Activated naive CD8-positive, alpha-beta T cell treated with anti-CD3 and anti-CD28 coated beads, Interleukin-2, amount 10 ng/mL, durations not matched to agents 7 days and 5 days (primary cell): ENCODE measurements around the gene KRT81. TPM values are rescaled to one million over a fixed set of nuclear protein-coding genes. Genes with fewer than 3 reads are reported as not detected.
"Not testable (repeated sequence)": the region's sequence is repeated elsewhere in the genome, so short reads cannot be mapped to it uniquely, and the experiment has no call there.

ENCODE experiments used
- ATAC-seq: fragments of 150-1000 bp; cut with Tn5 transposase; one replicate; pipeline ENCODE4 v1.10.0; 2021; ENCODE audit warnings: low read depth, moderate library complexity
- POLR2A ChIA-PET: fragments of 350-600 bp; sonication (Branson Sonifier 250); formaldehyde crosslinking; loops from one replicate; lab custom pipeline; 2021; ENCODE audit warnings: antibody characterized with exemption; lab: Charles Lee
- DNase-seq: peaks from one replicate; pipeline ENCODE4 v3.0.0; 2021
- H3K27ac Mint-ChIP-seq: one replicate; pipeline ENCODE4 v1.8.0; 2022; ENCODE audit warnings: mild to moderate bottlenecking, mixed read lengths
- H3K27me3 Mint-ChIP-seq: one replicate; pipeline ENCODE4 v1.8.0; 2022; ENCODE audit warnings: mild to moderate bottlenecking, moderate library complexity, mixed read lengths
- H3K36me3 Mint-ChIP-seq: one replicate; pipeline ENCODE4 v1.8.0; 2021; ENCODE audit warnings: mild to moderate bottlenecking, mixed read lengths
- H3K4me1 Mint-ChIP-seq: one replicate; pipeline ENCODE4 v1.8.0; 2021; ENCODE audit warnings: mixed read lengths
- H3K4me3 Mint-ChIP-seq: one replicate; pipeline ENCODE4 v1.8.0; 2022; ENCODE audit warnings: mild to moderate bottlenecking, moderate library complexity, mixed read lengths
- H3K9me3 Mint-ChIP-seq: one replicate; pipeline ENCODE4 v1.8.0; 2021; ENCODE audit warnings: mixed read lengths
- total RNA-seq, 2 experiments: library from RNA; stranded (reverse); gene quantifications; one replicate each; pipeline ENCODE4 v1.2.3, GENCODE V29; 2021

The KRT81 gene
- total RNA-seq, 2 experiments from 2014 or later, result not detected

GRCh38 chr12:52323416-52324152, 32.2 kb upstream of the KRT81 start:
- Mint-ChIP-seq H3K36me3 (no peaks in the 10 kb centered on the region), H3K9me3 (no peaks in the 10 kb centered on the region), H3K27ac (no peak overlapping the region), H3K4me3 (no peak overlapping the region), H3K27me3 (peaks cover 31% of the 10 kb centered on the region), H3K4me1 (peaks cover 13% of the 10 kb centered on the region)
- POLR2A ChIA-PET, result no interaction called here
- DNase-seq, result peak; percentile 13
- no peak for ATAC-seq

GRCh38 chr12:52323001-52323400, 31.7 kb upstream of the KRT81 start:
- POLR2A ChIA-PET, result no interaction called here
- no peak overlapping the region for H3K27ac Mint-ChIP-seq
- DNase-seq, result no peak
- no peaks in the 10 kb centered on the region for H3K9me3 Mint-ChIP-seq
- no peak for ATAC-seq
- H3K36me3 Mint-ChIP-seq, result no peaks in the 10 kb centered on the region
- peaks cover 35% of the 10 kb centered on the region for H3K27me3 Mint-ChIP-seq
- H3K4me3 Mint-ChIP-seq, result no peak overlapping the region
- H3K4me1 Mint-ChIP-seq, result peaks cover 12% of the 10 kb centered on the region

- no peak for DNase-seq
- Mint-ChIP-seq H3K27ac (no peak overlapping the region), H3K4me3 (no peak overlapping the region), H3K36me3 (no peaks in the 10 kb centered on the region), H3K9me3 (no peaks in the 10 kb centered on the region), H3K4me1 (peaks cover 3% of the 10 kb centered on the region), H3K27me3 (peaks cover 35% of the 10 kb centered on the region)
- ATAC-seq, result no peak
- POLR2A ChIA-PET, result no interaction called here
Observed at GRCh38 chr12:52322069-52322468, 30.7 kb upstream of the KRT81 start.

- H3K27ac Mint-ChIP-seq, result no peak overlapping the region
- H3K4me1 Mint-ChIP-seq, result no peaks in the 10 kb centered on the region
- POLR2A ChIA-PET, result no interaction called here
- DNase-seq (peak; percentile 23), ATAC-seq (no peak)
- H3K9me3 Mint-ChIP-seq, result no peaks in the 10 kb centered on the region
- no peak overlapping the region for H3K4me3 Mint-ChIP-seq
- H3K27me3 Mint-ChIP-seq, result peaks cover 35% of the 10 kb centered on the region
- no peaks in the 10 kb centered on the region for H3K36me3 Mint-ChIP-seq
Observed at GRCh38 chr12:52321418-52321817, 30.1 kb upstream of the KRT81 start.

GRCh38 chr12:52320784-52321400, 29.6 kb upstream of the KRT81 start, which contains the start of gene KRT83:
Gene KRT83 (minus strand): TSS chr12:52321398. CDS start chr12:52321335, 63 bp downstream.
- H3K9me3 Mint-ChIP-seq, result no peaks in the 10 kb centered on the region
- DNase-seq (peak; percentile 15), ATAC-seq (no peak)
- POLR2A ChIA-PET, result no interaction called here
- no peaks in the 10 kb centered on the region for H3K36me3 Mint-ChIP-seq
- peaks cover 35% of the 10 kb centered on the region for H3K27me3 Mint-ChIP-seq
- H3K4me3 Mint-ChIP-seq, result no peak within 1 kb of the TSS
- no peak within 1 kb of the TSS for H3K27ac Mint-ChIP-seq
- H3K4me1 Mint-ChIP-seq, result no peaks in the 10 kb centered on the region

GRCh38 chr12:52319097-52319496, 27.8 kb upstream of the KRT81 start:
- DNase-seq, result peak; percentile 44

GRCh38 chr12:52318241-52318990, 27.1 kb upstream of the KRT81 start:
- no peaks in the 10 kb centered on the region for H3K36me3 Mint-ChIP-seq
- H3K4me3 Mint-ChIP-seq, result no peak overlapping the region
- H3K9me3 Mint-ChIP-seq, result no peaks in the 10 kb centered on the region
- H3K27ac Mint-ChIP-seq, result no peak overlapping the region
- DNase-seq (peak; percentile 10), ATAC-seq (no peak)
- peaks cover 33% of the 10 kb centered on the region for H3K27me3 Mint-ChIP-seq
- no peaks in the 10 kb centered on the region for H3K4me1 Mint-ChIP-seq
- POLR2A ChIA-PET, result no interaction called here

More at GRCh38 chr12:52319097-52319496, 27.8 kb upstream of the KRT81 start:
- H3K36me3 Mint-ChIP-seq, result no peaks in the 10 kb centered on the region
- H3K4me1 Mint-ChIP-seq, result no peaks in the 10 kb centered on the region
- POLR2A ChIA-PET, result interaction anchor here (0.9 kb wide), 1 partner anchor 28 kb away, joined by 3 read pairs; no protein-coding TSS in a partner anchor
- no peaks in the 10 kb centered on the region for H3K9me3 Mint-ChIP-seq
- H3K27me3 Mint-ChIP-seq, result peaks cover 28% of the 10 kb centered on the region
- no peak overlapping the region for H3K27ac Mint-ChIP-seq
- ATAC-seq, result peak; percentile 68
- no peak overlapping the region for H3K4me3 Mint-ChIP-seq

GRCh38 chr12:52317468-52318052, 26.2 kb upstream of the KRT81 start:
- no peaks in the 10 kb centered on the region for H3K36me3 Mint-ChIP-seq
- H3K27ac Mint-ChIP-seq, result no peak overlapping the region
- no peaks in the 10 kb centered on the region for H3K9me3 Mint-ChIP-seq
- no peak overlapping the region for H3K4me3 Mint-ChIP-seq
- ATAC-seq, result no peak
- POLR2A ChIA-PET, result no interaction called here
- peaks cover 34% of the 10 kb centered on the region for H3K27me3 Mint-ChIP-seq
- no peak for DNase-seq
- H3K4me1 Mint-ChIP-seq, result no peaks in the 10 kb centered on the region

- DNase-seq, result no peak
- no peaks in the 10 kb centered on the region for H3K36me3 Mint-ChIP-seq
- H3K4me1 Mint-ChIP-seq, result no peaks in the 10 kb centered on the region
- H3K4me3 Mint-ChIP-seq, result no peak overlapping the region
- H3K9me3 Mint-ChIP-seq, result no peaks in the 10 kb centered on the region
- peaks cover 35% of the 10 kb centered on the region for H3K27me3 Mint-ChIP-seq
- POLR2A ChIA-PET, result no interaction called here
- no peak overlapping the region for H3K27ac Mint-ChIP-seq
- no peak for ATAC-seq
Observed at GRCh38 chr12:52316701-52317100, 25.4 kb upstream of the KRT81 start.

- H3K4me1 Mint-ChIP-seq, result no peaks in the 10 kb centered on the region
Observed at GRCh38 chr12:52316290-52316689, 25.0 kb upstream of the KRT81 start.

GRCh38 chr12:52315721-52316120, 24.4 kb upstream of the KRT81 start:
- DNase-seq (peak; percentile 64), ATAC-seq (peak; percentile 46)
- H3K27me3 Mint-ChIP-seq, result peaks cover 44% of the 10 kb centered on the region
- H3K4me1 Mint-ChIP-seq, H3K9me3 Mint-ChIP-seq, H3K36me3 Mint-ChIP-seq, H3K27ac Mint-ChIP-seq, H3K4me3 Mint-ChIP-seq, POLR2A ChIA-PET: not testable (repeated sequence)

More at GRCh38 chr12:52316290-52316689, 25.0 kb upstream of the KRT81 start:
- POLR2A ChIA-PET, result no interaction called here
- Mint-ChIP-seq H3K36me3 (no peaks in the 10 kb centered on the region), H3K27ac (no peak overlapping the region), H3K27me3 (peaks cover 39% of the 10 kb centered on the region), H3K4me3 (no peak overlapping the region), H3K9me3 (no peaks in the 10 kb centered on the region)
- DNase-seq (no peak), ATAC-seq (no peak)

GRCh38 chr12:52314511-52314910, 23.2 kb upstream of the KRT81 start:
- DNase-seq (no peak), ATAC-seq (no peak)
- Mint-ChIP-seq H3K27ac (no peak overlapping the region), H3K4me1 (no peaks in the 10 kb centered on the region), H3K4me3 (no peak overlapping the region), H3K36me3 (no peaks in the 10 kb centered on the region), H3K27me3 (peaks cover 50% of the 10 kb centered on the region), H3K9me3 (no peaks in the 10 kb centered on the region)
- POLR2A ChIA-PET, result no interaction called here

GRCh38 chr12:52313926-52314325, 22.6 kb upstream of the KRT81 start:
- ATAC-seq (no peak), DNase-seq (no peak)
- no peak overlapping the region for H3K27ac Mint-ChIP-seq
- H3K4me1 Mint-ChIP-seq, result peaks cover under 1% of the 10 kb centered on the region
- POLR2A ChIA-PET, result no interaction called here
- H3K27me3 Mint-ChIP-seq, result peaks cover 50% of the 10 kb centered on the region
- H3K36me3 Mint-ChIP-seq, result no peaks in the 10 kb centered on the region
- no peaks in the 10 kb centered on the region for H3K9me3 Mint-ChIP-seq
- H3K4me3 Mint-ChIP-seq, result no peak overlapping the region
